ENCODE results near the gene CAMK4.

- TF ChIP-seq CTCF (IDR thresholded peaks at IDR 0.05), result no peak
- TF ChIP-seq EZH2phosphoT487 (IDR thresholded peaks at IDR 0.05), result no peak
Observed at GRCh38 chr5:111251921-111252320, 27.7 kb downstream of the CAMK4 start.
